DOHH2 (cell line): ENCODE data around the gene KRTAP10-2.
"Not testable (repeated sequence)": the region's sequence is repeated elsewhere in the genome, so short reads cannot be mapped to it uniquely, and the experiment has no call there.

Experiments
- H3F3A ChIP-seq: fragments of 200-600 bp; sonication (generic), shearing (Covaris generic); 2 replicates; pipeline ENCODE4 v1.6.0; 2016; ENCODE audit warnings: antibody characterized with exemption, mild to moderate bottlenecking; ENCODE audit not compliant: control insufficient read depth, insufficient read depth
- H3K27ac ChIP-seq: fragments of 200-600 bp; sonication (generic); 2 replicates; pipeline ENCODE4 v1.5.1; 2014; ENCODE audit warnings: low read depth, mild to moderate bottlenecking, low read length, moderate library complexity
- H3K27me3 ChIP-seq: fragments of 200-600 bp; sonication (generic); 2 replicates; pipeline ENCODE4 v1.6.1; 2014; ENCODE audit warnings: mild to moderate bottlenecking, low read length, mixed read lengths; ENCODE audit not compliant: control insufficient read depth
- H3K36me3 ChIP-seq: fragments of 200-600 bp; sonication (generic); 2 replicates; pipeline ENCODE4 v1.6.1; 2014; ENCODE audit warnings: mild to moderate bottlenecking, low read length, moderate library complexity, mixed read lengths; ENCODE audit not compliant: control insufficient read depth
- H3K4me1 ChIP-seq: fragments of 200-600 bp; sonication (generic); 2 replicates; pipeline ENCODE4 v1.6.1; 2014; ENCODE audit warnings: mild to moderate bottlenecking, low read length, mixed read lengths; ENCODE audit not compliant: control insufficient read depth
- H3K4me2 ChIP-seq: fragments of 200-600 bp; sonication (generic); 2 replicates; pipeline ENCODE4 v1.6.0; 2014; ENCODE audit warnings: mild to moderate bottlenecking, low read length, moderate library complexity
- H3K4me3 ChIP-seq: fragments of 200-600 bp; sonication (generic); 2 replicates; pipeline ENCODE4 v1.5.1; 2014; ENCODE audit warnings: mild to moderate bottlenecking, low read length, mixed read lengths
- H3K79me2 ChIP-seq: fragments of 200-600 bp; sonication (generic); 2 replicates; pipeline ENCODE4 v1.6.1; 2014; ENCODE audit warnings: mild to moderate bottlenecking, low read length, mixed read lengths; ENCODE audit not compliant: control insufficient read depth
- H3K9me2 ChIP-seq: fragments of 200-600 bp; sonication (generic); replicated peaks from 2 replicates; pipeline ENCODE4 v1.6.1; 2014; ENCODE audit warnings: mild to moderate bottlenecking, low read length, mixed read lengths; ENCODE audit not compliant: control insufficient read depth
- H3K9me3 ChIP-seq: fragments of 200-600 bp; sonication (generic); 2 replicates; pipeline ENCODE4 v1.6.1; 2014; ENCODE audit warnings: antibody characterized with exemption, low read length, mixed read lengths; ENCODE audit not compliant: control insufficient read depth, insufficient read depth
- H4K20me1 ChIP-seq: fragments of 200-600 bp; sonication (generic); 2 replicates; pipeline ENCODE4 v1.6.0; 2014; ENCODE audit warnings: low read depth, mild to moderate bottlenecking, antibody characterized with exemption, low read length, moderate library complexity; ENCODE audit not compliant: control insufficient read depth, insufficient read depth
- CTCF ChIP-seq: fragments of 200-600 bp; sonication (generic); IDR thresholded peaks from one replicate; pipeline ENCODE4 v1.5.1; 2014; ENCODE audit warnings: antibody characterized with exemption, mild to moderate bottlenecking, low read depth, low read length; ENCODE audit not compliant: poor library complexity, severe bottlenecking
- EZH2phosphoT487 ChIP-seq: fragments of 200-600 bp; sonication (generic); IDR thresholded peaks from 2 replicates; pipeline ENCODE4 v1.6.1; 2017; ENCODE audit warnings: borderline replicate concordance, mild to moderate bottlenecking, antibody characterized with exemption, low read length, moderate library complexity, mixed read lengths

KRTAP10-2 gene

GRCh38 chr21:44551340-44551961 is at the start of gene KRTAP10-2:
Gene KRTAP10-2 (minus strand): TSS chr21:44551505. CDS start chr21:44551458, 47 bp downstream.
- Histone ChIP-seq H3K9me2 (no peaks in the 10 kb centered on the region), H3K4me2 (no peak within 1 kb of the TSS), H3K9me3 (peaks cover 13% of the 10 kb centered on the region), H3F3A (no peaks in the 10 kb centered on the region), H3K27ac (no peak within 1 kb of the TSS), H3K36me3 (no peaks in the 10 kb centered on the region), H3K4me1 (peaks cover 9% of the 10 kb centered on the region), H3K79me2 (no peaks in the 10 kb centered on the region), H3K4me3 (no peak within 1 kb of the TSS), H3K27me3 (no peaks in the 10 kb centered on the region), H4K20me1 (no peaks in the 10 kb centered on the region)
- TF ChIP-seq CTCF (no peak), EZH2phosphoT487 (no peak)

- H3K27ac ChIP-seq, H4K20me1 ChIP-seq, H3K79me2 ChIP-seq, H3K36me3 ChIP-seq, H3K4me1 ChIP-seq, H3K27me3 ChIP-seq, H3K9me2 ChIP-seq, H3K9me3 ChIP-seq, H3K4me3 ChIP-seq, H3K4me2 ChIP-seq, H3F3A ChIP-seq: not testable (repeated sequence)
Observed at GRCh38 chr21:44601091-44601490, 49.8 kb upstream of the KRTAP10-2 start.

- H3K27ac ChIP-seq, H4K20me1 ChIP-seq, H3K79me2 ChIP-seq, H3K9me3 ChIP-seq, H3K9me2 ChIP-seq, H3K36me3 ChIP-seq, H3K4me3 ChIP-seq, H3F3A ChIP-seq, H3K4me2 ChIP-seq, H3K4me1 ChIP-seq, H3K27me3 ChIP-seq: not testable (repeated sequence)
Observed at GRCh38 chr21:44600118-44600978, 49.0 kb upstream of the KRTAP10-2 start, which contains the start of gene KRTAP10-7. Gene KRTAP10-7 (plus strand): TSS chr21:44600597. CDS start chr21:44600622, 25 bp downstream.

- Histone ChIP-seq H3K9me3 (no peaks in the 10 kb centered on the region), H3K4me3 (no peak overlapping the region), H4K20me1 (no peaks in the 10 kb centered on the region), H3K4me2 (no peak overlapping the region), H3K27ac (no peak overlapping the region), H3F3A (no peaks in the 10 kb centered on the region), H3K36me3 (no peaks in the 10 kb centered on the region), H3K9me2 (no peaks in the 10 kb centered on the region), H3K4me1 (no peaks in the 10 kb centered on the region), H3K27me3 (0 out of 2 replicates have a peak, but pooled peaks cover 3% of the 10 kb centered on the region), H3K79me2 (no peaks in the 10 kb centered on the region)
- TF ChIP-seq EZH2phosphoT487 (no peak), CTCF (no peak)
Observed at GRCh38 chr21:44599264-44600029, 48.1 kb upstream of the KRTAP10-2 start.
